H54 (cell line): ENCODE measurements around the gene TMEM185A.
"Not testable (repeated sequence)": the region's sequence is repeated elsewhere in the genome, so short reads cannot be mapped to it uniquely, and the experiment has no call there.

Source experiments
- DNase-seq: peaks from one replicate; pipeline ENCODE4 v3.0.0; 2011; ENCODE audit warnings: low spot score, mixed read lengths; ENCODE audit not compliant: insufficient read length
- FAIRE-seq: peaks from 3 replicates; lab custom pipeline; 2011; peaks lifted over from hg19 to GRCh38; lab: Jason Lieb, UNC
- POLR2A ChIP-seq: IDR thresholded peaks from 2 replicates; pipeline ENCODE4 v1.6.1; 2011; ENCODE audit warnings: low read depth, mild to moderate bottlenecking, low read length

Gene TMEM185A

GRCh38 chrX:149573456-149573855 lies 58.1 kb downstream of the TMEM185A start:
- FAIRE-seq, DNase-seq: not testable (repeated sequence)

- no peak for TF ChIP-seq POLR2A
- FAIRE-seq (no peak), DNase-seq (no peak)
Measured at GRCh38 chrX:149572743-149573142, 58.8 kb downstream of the TMEM185A start.

- TF ChIP-seq POLR2A, result no peak
- no peak for FAIRE-seq
- DNase-seq, result no peak
Measured at GRCh38 chrX:149571770-149572169, 59.8 kb downstream of the TMEM185A start.

GRCh38 chrX:149570668-149571067 lies 60.9 kb downstream of the TMEM185A start:
- TF ChIP-seq POLR2A, result no peak
- DNase-seq (no peak), FAIRE-seq (no peak)

- no peak for FAIRE-seq
- TF ChIP-seq POLR2A, result no peak
- no peak for DNase-seq
Measured at GRCh38 chrX:149569770-149570169, 61.8 kb downstream of the TMEM185A start.

GRCh38 chrX:149568701-149569296 lies 62.8 kb downstream of the TMEM185A start:
- DNase-seq, result no peak
- no peak for TF ChIP-seq POLR2A
- FAIRE-seq, result no peak

- FAIRE-seq (no peak), DNase-seq (no peak)
- TF ChIP-seq POLR2A, result no peak
Measured at GRCh38 chrX:149567621-149568417, 63.8 kb downstream of the TMEM185A start.

- TF ChIP-seq POLR2A, result no peak
- FAIRE-seq (no peak), DNase-seq (no peak)
Measured at GRCh38 chrX:149563359-149563758, 68.2 kb downstream of the TMEM185A start.

GRCh38 chrX:149555251-149555650 lies 76.3 kb downstream of the TMEM185A start:
- not testable (repeated sequence) for DNase-seq, FAIRE-seq

GRCh38 chrX:149551939-149552248 lies 79.7 kb downstream of the TMEM185A start:
- not testable (repeated sequence) for DNase-seq, FAIRE-seq

GRCh38 chrX:149551245-149551938 lies 80.2 kb downstream of the TMEM185A start:
- FAIRE-seq, DNase-seq: not testable (repeated sequence)

- DNase-seq, FAIRE-seq: not testable (repeated sequence)
Measured at GRCh38 chrX:149550454-149550853, 81.1 kb downstream of the TMEM185A start.

GRCh38 chrX:149549701-149550100 lies 81.9 kb downstream of the TMEM185A start, which contains the start of gene HSFX3:
Gene HSFX3 (minus strand): TSS chrX:149549924. CDS start chrX:149549852, 72 bp downstream.
- not testable (repeated sequence) for FAIRE-seq, DNase-seq

- FAIRE-seq, result not testable (repeated sequence)
Measured at GRCh38 chrX:149547782-149548181, 83.8 kb downstream of the TMEM185A start.

GRCh38 chrX:149546962-149547361 lies 84.6 kb downstream of the TMEM185A start:
- not testable (repeated sequence) for FAIRE-seq, DNase-seq

More at GRCh38 chrX:149547782-149548181, 83.8 kb downstream of the TMEM185A start:
- DNase-seq, result not testable (repeated sequence)
